Large intestine (tissue), 3 donors: ENCODE results near the gene SIMC1. TPM values are rescaled to one million over a fixed set of nuclear protein-coding genes. Genes with fewer than 3 reads are reported as not detected.
"Not testable (repeated sequence)": the region's sequence is repeated elsewhere in the genome, so short reads cannot be mapped to it uniquely, and the experiment has no call there.

ENCODE experiments used
- DNase-seq, 2 donors: peaks; one replicate each; pipeline versions ENCODE4 v3.0.0 to v3.0.0-alpha.2; 2013
- H3K27ac ChIP-seq: one replicate; pipeline ENCODE4 v1.5.1; 2013; ENCODE audit warnings: low read length
- H3K27me3 ChIP-seq: 2 replicates; pipeline ENCODE4 v1.6.1; 2013; ENCODE audit warnings: low read length; ENCODE audit not compliant: control insufficient read depth, insufficient read depth
- H3K36me3 ChIP-seq: 2 replicates; pipeline ENCODE4 v1.6.1; 2013; ENCODE audit warnings: low read length; ENCODE audit not compliant: control insufficient read depth, insufficient read depth
- H3K4me1 ChIP-seq: one replicate; pipeline ENCODE4 v1.6.1; 2013; ENCODE audit warnings: low read length; ENCODE audit not compliant: control insufficient read depth, insufficient read depth
- H3K4me3 ChIP-seq: one replicate; pipeline ENCODE4 v1.5.1; 2013; ENCODE audit warnings: low read length
- H3K9me3 ChIP-seq: one replicate; pipeline ENCODE4 v1.6.1; 2013; ENCODE audit warnings: mild to moderate bottlenecking, low read depth, low read length, moderate library complexity; ENCODE audit not compliant: control insufficient read depth
- WGBS: methylation state at CpG from one replicate; pipeline ENCODE4 v1.1.5; 2013; ENCODE audit warnings: low lambda C conversion rate; ENCODE audit not compliant: insufficient coverage; 5-methylcytosine and 5-hydroxymethylcytosine counted together
- polyA plus RNA-seq: library from polyadenylated mRNA; unstranded; fragments of 120-200 nt; gene quantifications from one replicate; pipeline ENCODE4 v1.2.1, GENCODE V29; 2013

SIMC1 gene
- polyA plus RNA-seq, 1 donor, result 14.7 TPM

- peak in 1 of 2 donors; percentile 6 for DNase-seq
- H3K27ac ChIP-seq, H3K4me3 ChIP-seq, H3K4me1 ChIP-seq, H3K9me3 ChIP-seq, H3K36me3 ChIP-seq, H3K27me3 ChIP-seq: not testable (repeated sequence)
- WGBS, result 100% methylated on average over 1 of the region's 5 CpGs
Measured at GRCh38 chr5:176245489-176245888, 7.3 kb downstream of the SIMC1 start.

GRCh38 chr5:176250691-176251090 lies 12.5 kb downstream of the SIMC1 start:
- H3K4me1 ChIP-seq, H3K4me3 ChIP-seq, H3K27me3 ChIP-seq, DNase-seq, H3K27ac ChIP-seq, H3K36me3 ChIP-seq, H3K9me3 ChIP-seq: not testable (repeated sequence)
- WGBS, result no CpG with 5 or more reads among the region's 2 CpGs

- not testable (repeated sequence) for H3K27me3 ChIP-seq, H3K36me3 ChIP-seq, H3K9me3 ChIP-seq, DNase-seq, H3K4me3 ChIP-seq, H3K4me1 ChIP-seq, H3K27ac ChIP-seq
- WGBS, result no CpG with 5 or more reads among the region's 36 CpGs
Measured at GRCh38 chr5:176252171-176252570, 13.9 kb downstream of the SIMC1 start.

GRCh38 chr5:176253370-176254065 lies 15.3 kb downstream of the SIMC1 start:
- H3K36me3 ChIP-seq, H3K27ac ChIP-seq, H3K27me3 ChIP-seq, DNase-seq, H3K4me1 ChIP-seq, H3K9me3 ChIP-seq, H3K4me3 ChIP-seq: not testable (repeated sequence)
- WGBS, result no CpG with 5 or more reads among the region's 8 CpGs

GRCh38 chr5:176254066-176254393 lies 15.8 kb downstream of the SIMC1 start:
- H3K27me3 ChIP-seq, H3K9me3 ChIP-seq, H3K4me1 ChIP-seq, H3K36me3 ChIP-seq, H3K4me3 ChIP-seq, DNase-seq, H3K27ac ChIP-seq: not testable (repeated sequence)
- WGBS, result no CpG with 5 or more reads among the region's 2 CpGs

- not testable (repeated sequence) for H3K27ac ChIP-seq, H3K36me3 ChIP-seq, H3K9me3 ChIP-seq, H3K4me3 ChIP-seq, H3K27me3 ChIP-seq, H3K4me1 ChIP-seq, DNase-seq
- no CpG with 5 or more reads among the region's 5 CpGs for WGBS
Measured at GRCh38 chr5:176257871-176258505, 19.8 kb downstream of the SIMC1 start.

GRCh38 chr5:176260682-176261081 lies 22.5 kb downstream of the SIMC1 start:
- H3K9me3 ChIP-seq, DNase-seq, H3K27me3 ChIP-seq, H3K4me3 ChIP-seq, H3K36me3 ChIP-seq, H3K27ac ChIP-seq, H3K4me1 ChIP-seq: not testable (repeated sequence)
- WGBS, result 100% methylated on average over 1 of the region's 5 CpGs

DNA sequence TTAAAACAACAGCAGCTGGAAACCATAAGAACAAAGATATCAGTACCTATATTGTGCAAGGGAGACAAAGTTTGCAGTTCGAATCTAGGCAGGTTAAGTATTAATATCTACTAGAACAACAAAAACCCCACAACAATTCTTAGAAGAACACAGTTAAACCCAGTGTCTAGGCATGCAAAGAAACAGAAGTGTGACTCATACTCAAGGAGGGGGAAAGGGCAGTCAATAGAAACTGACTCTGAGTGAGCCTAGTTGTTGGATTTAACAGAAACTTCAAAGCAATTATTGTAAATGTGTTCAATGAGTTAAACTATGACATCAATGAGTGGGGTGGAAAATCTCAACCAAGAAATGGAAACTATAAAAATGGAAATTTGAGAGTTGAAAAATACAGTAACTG lies 28.2 kb downstream of the SIMC1 start:
- H3K4me3 ChIP-seq, H3K9me3 ChIP-seq, H3K4me1 ChIP-seq, DNase-seq, H3K27ac ChIP-seq, H3K36me3 ChIP-seq, H3K27me3 ChIP-seq: not testable (repeated sequence)
- no CpG with 5 or more reads among the region's 1 CpG for WGBS

DNA sequence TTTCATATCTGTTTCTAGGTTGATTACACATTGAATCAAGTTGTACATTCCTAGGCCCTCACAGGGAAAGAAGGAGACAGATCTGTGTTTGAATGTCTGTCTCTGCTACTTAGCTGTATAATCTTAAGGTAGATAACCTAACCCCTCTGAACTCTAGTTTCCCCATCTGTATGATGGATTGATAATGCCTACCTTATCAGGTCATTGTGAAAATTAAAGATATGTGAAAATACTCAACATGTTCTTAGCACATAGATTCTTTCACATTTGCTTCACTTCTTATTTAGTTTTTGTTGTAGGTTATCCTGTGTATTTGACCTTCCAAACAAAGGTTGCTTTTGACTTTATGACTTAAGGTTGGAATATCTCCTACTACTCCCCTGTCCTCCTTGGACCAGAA lies 50.8 kb downstream of the SIMC1 start:
- not testable (repeated sequence) for H3K27ac ChIP-seq, H3K4me1 ChIP-seq, H3K27me3 ChIP-seq, H3K9me3 ChIP-seq, H3K36me3 ChIP-seq, DNase-seq, H3K4me3 ChIP-seq

DNA sequence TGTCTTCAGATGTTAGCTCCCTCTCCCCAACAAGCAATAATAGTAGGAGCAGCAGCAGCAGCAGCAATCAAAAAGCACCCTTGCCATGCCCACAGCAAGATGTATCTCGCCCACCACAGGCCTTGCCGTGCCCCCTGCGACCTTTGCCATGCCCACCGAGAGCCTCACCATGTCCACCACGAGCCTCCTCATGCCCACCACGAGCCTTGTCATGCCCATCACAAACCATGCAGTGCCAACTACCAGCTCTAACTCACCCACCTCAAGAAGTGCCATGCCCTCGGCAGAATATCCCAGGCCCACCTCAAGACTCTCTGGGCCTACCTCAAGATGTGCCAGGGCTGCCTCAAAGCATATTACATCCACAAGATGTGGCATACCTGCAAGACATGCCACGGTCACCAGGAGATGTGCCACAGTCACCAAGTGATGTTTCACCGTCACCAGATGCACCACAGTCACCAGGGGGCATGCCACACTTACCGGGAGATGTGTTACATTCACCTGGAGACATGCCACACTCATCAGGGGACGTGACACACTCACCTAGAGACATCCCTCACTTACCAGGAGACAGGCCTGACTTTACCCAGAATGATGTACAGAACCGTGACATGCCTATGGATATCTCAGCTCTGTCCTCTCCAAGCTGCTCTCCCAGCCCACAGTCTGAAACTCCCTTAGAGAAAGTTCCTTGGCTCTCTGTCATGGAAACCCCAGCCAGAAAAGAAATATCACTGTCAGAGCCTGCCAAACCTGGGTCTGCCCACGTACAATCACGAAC lies 52.0 kb downstream of the SIMC1 start:
- not testable (repeated sequence) for H3K4me1 ChIP-seq, DNase-seq, H3K27ac ChIP-seq, H3K36me3 ChIP-seq, H3K4me3 ChIP-seq, H3K27me3 ChIP-seq, H3K9me3 ChIP-seq
- WGBS, result no CpG with 5 or more reads among the region's 14 CpGs

DNA sequence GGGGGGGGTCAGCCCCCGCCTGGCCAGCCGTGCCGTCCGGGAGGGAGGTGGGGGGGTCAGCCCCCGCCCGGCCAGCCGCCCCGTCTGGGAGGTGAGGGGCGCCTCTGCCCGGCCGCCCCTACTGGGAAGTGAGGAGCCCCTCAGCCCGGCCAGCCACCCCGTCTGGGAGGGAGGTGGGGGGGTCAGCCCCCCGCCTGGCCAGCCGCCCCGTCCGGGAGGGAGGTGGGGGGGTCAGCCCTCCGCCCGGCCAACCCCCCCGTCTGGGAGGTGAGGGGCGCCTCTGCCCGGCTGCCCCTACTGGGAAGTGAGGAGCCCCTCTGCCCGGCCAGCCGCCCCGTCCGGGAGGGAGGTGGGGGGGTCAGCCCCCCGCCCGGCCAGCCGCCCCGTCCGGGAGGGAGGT lies 67.1 kb downstream of the SIMC1 start:
- not testable (repeated sequence) for H3K27ac ChIP-seq, H3K4me1 ChIP-seq, H3K4me3 ChIP-seq, H3K9me3 ChIP-seq, H3K27me3 ChIP-seq, DNase-seq
- H3K36me3 ChIP-seq, result peaks cover 11% of the 10 kb centered on the region
- WGBS, result no CpG with 5 or more reads among the region's 31 CpGs
